Right lobe of liver (tissue), 6 donors: ENCODE measurements around the gene NSDHL. TPM values are rescaled to one million over a fixed set of nuclear protein-coding genes. Genes with fewer than 3 reads are reported as not detected.

Experiments used
- ATAC-seq, 4 donors: fragments of 200-7000 bp; cut with Tn5 transposase; one replicate each; pipeline ENCODE4 v1.9.1; 2020; ENCODE audit warnings: mild to moderate bottlenecking in 4 of 4, moderate library complexity in 4 of 4
- DNase-seq, 3 donors: peaks; one replicate each; pipeline ENCODE4 v3.0.0-alpha.2; 2020
- H3K27ac ChIP-seq, 3 donors: fragments of 200-600 bp; one replicate each; pipeline ENCODE4 v1.8.0; 2022
- H3K27me3 ChIP-seq, 2 donors: fragments of 200-600 bp; one replicate each; pipeline ENCODE4 v1.8.0; 2022
- H3K36me3 ChIP-seq, 4 donors: fragments of 200-600 bp; sonication (generic) in 1 of 4; one replicate each; pipeline versions ENCODE4 v1.5.1 to v1.8.0; 2017 to 2022; ENCODE audit warnings: control low read depth in 1 of 4
- H3K4me1 ChIP-seq, 4 donors: fragments of 200-600 bp; sonication (generic) in 1 of 4; one replicate each; pipeline versions ENCODE4 v1.5.1 to v1.8.0; 2017 to 2022; ENCODE audit warnings: control low read depth in 1 of 4
- H3K4me3 ChIP-seq, 3 donors: fragments of 200-600 bp; one replicate each; pipeline ENCODE4 v1.8.0; 2022
- H3K9me3 ChIP-seq, 4 donors: fragments of 200-600 bp; sonication (generic) in 1 of 4; one replicate each; pipeline versions ENCODE4 v1.5.1 to v1.8.0; 2017 to 2022; ENCODE audit warnings: control low read depth in 1 of 4
- POLR2A ChIP-seq: fragments of 450-650 bp; IDR thresholded peaks from one replicate; pipeline ENCODE4 v1.6.1; 2017; ENCODE audit warnings: antibody characterized with exemption, mild to moderate bottlenecking
- WGBS: methylation state at CpG from one replicate; pipeline ENCODE4 v1.1.6; 2018; ENCODE audit warnings: low coverage, low lambda C conversion rate; ENCODE audit not compliant: insufficient coverage; ENCODE audit errors: missing lambda C conversion rate; 5-methylcytosine and 5-hydroxymethylcytosine counted together
- intact Hi-C, 2 donors: fragments of 100-400 bp; cut with DNase I; formaldehyde crosslinking; loops; one replicate each; pipeline versions ENCODE4 v1.11.2 to v1.14.1; 2022
- total RNA-seq, 6 experiments: library from RNA; depleted of rRNA in 2 of 6; stranded (reverse); fragments of >200 nt in 2 of 6; fragmentation: NEBNext Ultra II Directional in 3 of 6; extraction: Animal tissue kit (Norgen Biotek cat#: 25700) in 3 of 6; gene quantifications; one replicate each; pipeline versions ENCODE4 v1.1.0 to v1.2.4, GENCODE V29; 2016 to 2023
- TF ChIP-seq, protein P1 (sequence below), 4 donors: fragments of 200-600 bp in 3 of 4; fragments of 450-650 bp in 1 of 4; IDR thresholded peaks; one replicate each; pipeline versions ENCODE4 v1.5.1 to v1.8.0; 2016 to 2022; ENCODE audit warnings: antibody characterized with exemption in 4 of 4, mild to moderate bottlenecking in 2 of 4
- donor health status: DM: no; HTN: yes; CAD: no.
- donor health status: DM: no; HTN: no; CAD: no.
- donor health status: DM: no; HTN: no; CAD: no.
- donor health status: DM: no; HTN: yes; CAD: no.
- donor health status: DM: no; HTN: yes; CAD: no.

NSDHL gene
- total RNA-seq, 6 experiments from 2014 or later, result 16.1 to 38.2 (median 20.9) TPM

DNA sequence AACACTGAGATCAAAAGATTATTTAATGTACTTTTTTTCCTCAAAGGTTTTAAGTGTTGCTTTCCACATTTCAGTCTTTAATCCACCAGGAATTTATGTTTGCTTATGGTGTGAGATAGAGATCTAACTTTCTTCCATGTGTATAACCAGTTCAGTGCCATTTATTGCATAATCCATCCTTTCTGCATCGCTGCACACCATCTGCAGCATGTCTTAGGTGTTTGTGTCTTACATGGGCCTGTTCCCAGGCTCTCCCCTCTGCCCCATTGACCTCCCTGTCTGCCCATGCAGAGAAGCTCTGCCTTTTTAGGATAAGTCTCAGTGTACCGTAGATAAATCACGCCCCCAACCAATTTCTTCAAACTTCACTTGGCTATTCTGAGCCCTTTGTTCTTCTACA, 30.3 kb downstream of the NSDHL start:
- Histone ChIP-seq H3K4me3 (no peak overlapping the region), H3K36me3 (peaks cover 0 to 37% (median 2%) of the 10 kb centered on the region in 4 donors), H3K27ac (no peak overlapping the region), H3K4me1 (no peaks in the 10 kb centered on the region), H3K9me3 (no peaks in the 10 kb centered on the region), H3K27me3 (no peaks in the 10 kb centered on the region)
- DNase-seq, result no peak
- WGBS, result 75% methylated on average over 3 of the region's 3 CpGs
- intact Hi-C loops, result no loop called here
- no peak for ATAC-seq
- no peak for TF ChIP-seq POLR2A
- TF ChIP-seq, protein P1, sequence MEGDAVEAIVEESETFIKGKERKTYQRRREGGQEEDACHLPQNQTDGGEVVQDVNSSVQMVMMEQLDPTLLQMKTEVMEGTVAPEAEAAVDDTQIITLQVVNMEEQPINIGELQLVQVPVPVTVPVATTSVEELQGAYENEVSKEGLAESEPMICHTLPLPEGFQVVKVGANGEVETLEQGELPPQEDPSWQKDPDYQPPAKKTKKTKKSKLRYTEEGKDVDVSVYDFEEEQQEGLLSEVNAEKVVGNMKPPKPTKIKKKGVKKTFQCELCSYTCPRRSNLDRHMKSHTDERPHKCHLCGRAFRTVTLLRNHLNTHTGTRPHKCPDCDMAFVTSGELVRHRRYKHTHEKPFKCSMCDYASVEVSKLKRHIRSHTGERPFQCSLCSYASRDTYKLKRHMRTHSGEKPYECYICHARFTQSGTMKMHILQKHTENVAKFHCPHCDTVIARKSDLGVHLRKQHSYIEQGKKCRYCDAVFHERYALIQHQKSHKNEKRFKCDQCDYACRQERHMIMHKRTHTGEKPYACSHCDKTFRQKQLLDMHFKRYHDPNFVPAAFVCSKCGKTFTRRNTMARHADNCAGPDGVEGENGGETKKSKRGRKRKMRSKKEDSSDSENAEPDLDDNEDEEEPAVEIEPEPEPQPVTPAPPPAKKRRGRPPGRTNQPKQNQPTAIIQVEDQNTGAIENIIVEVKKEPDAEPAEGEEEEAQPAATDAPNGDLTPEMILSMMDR (IDR thresholded peaks at IDR 0.05), result no peak

DNA sequence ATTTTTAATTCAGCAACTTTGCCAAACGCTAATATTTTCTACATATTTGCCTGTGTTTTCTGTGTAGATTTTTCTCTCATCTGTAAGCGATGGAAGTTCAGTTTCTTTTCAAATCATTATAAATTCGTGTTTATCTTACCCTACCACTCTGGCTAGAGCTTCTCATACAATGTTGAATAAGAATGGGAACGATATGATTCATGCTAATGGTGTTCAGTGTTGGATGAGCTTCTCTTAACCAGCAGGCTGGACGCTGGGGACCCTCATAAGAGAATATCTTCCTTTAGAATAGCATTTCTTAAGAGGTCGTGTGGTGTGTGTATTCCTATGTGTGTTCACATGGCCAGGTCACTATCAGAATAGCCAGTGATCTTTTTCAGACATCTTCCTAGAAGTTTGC, 31.0 kb downstream of the NSDHL start:
- no peak overlapping the region for H3K27ac ChIP-seq
- H3K36me3 ChIP-seq, result peaks cover 0 to 40% (median 2%) of the 10 kb centered on the region in 4 donors
- ATAC-seq (no peak), DNase-seq (no peak)
- intact Hi-C loops, result no loop called here
- no peaks in the 10 kb centered on the region for H3K27me3 ChIP-seq
- H3K4me1 ChIP-seq, result no peaks in the 10 kb centered on the region
- TF ChIP-seq, protein P1 (IDR thresholded peaks at IDR 0.05), result no peak
- no peak for TF ChIP-seq POLR2A
- H3K9me3 ChIP-seq, result no peaks in the 10 kb centered on the region
- H3K4me3 ChIP-seq, result no peak overlapping the region
- 59% methylated on average over 6 of the region's 6 CpGs for WGBS

DNA sequence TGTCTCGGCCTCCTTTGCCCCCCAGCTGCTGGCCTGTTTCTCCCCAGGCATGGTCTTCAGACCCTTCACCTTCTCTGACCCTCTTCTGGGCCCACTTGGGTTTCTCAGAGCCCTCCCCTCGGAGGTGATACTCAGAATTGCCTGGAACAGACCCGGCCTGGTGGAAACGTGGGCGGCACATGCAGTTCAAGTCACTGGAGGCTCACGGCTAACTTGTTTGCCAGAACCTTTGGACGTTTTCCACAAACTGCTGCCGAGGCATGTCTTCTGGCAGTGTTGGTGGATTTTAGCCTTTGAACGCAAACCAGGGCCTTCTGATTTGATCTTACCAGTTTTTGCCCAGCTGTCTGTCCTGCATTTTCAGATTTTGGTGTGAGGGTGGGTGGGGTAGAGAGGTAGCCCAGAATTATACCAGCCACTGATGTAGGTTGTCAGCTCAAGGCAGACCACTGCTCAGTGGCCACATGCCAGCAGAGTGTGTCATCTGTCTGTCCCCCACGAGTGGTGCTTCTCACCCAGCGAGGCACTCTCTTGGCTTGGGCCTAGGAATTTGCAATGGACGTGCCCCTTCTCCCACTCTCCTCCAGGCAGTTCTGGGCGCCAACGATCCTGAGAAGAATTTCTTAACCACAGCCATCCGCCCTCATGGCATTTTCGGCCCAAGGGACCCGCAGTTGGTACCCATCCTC, 34.5 kb downstream of the NSDHL start:
- Histone ChIP-seq H3K9me3 (no peaks in the 10 kb centered on the region), H3K27me3 (no peaks in the 10 kb centered on the region), H3K4me3 (no peak overlapping the region), H3K36me3 (peaks cover 0 to 43% (median 0%) of the 10 kb centered on the region in 4 donors), H3K27ac (no peak overlapping the region), H3K4me1 (no peaks in the 10 kb centered on the region)
- intact Hi-C loops, result no loop called here
- TF ChIP-seq POLR2A, result no peak
- TF ChIP-seq, protein P1 (IDR thresholded peaks at IDR 0.05), result no peak
- DNase-seq, result no peak
- peak in 1 of 4 donors; percentile 39 for ATAC-seq
- 80% methylated on average over 3 of the region's 17 CpGs for WGBS

DNA sequence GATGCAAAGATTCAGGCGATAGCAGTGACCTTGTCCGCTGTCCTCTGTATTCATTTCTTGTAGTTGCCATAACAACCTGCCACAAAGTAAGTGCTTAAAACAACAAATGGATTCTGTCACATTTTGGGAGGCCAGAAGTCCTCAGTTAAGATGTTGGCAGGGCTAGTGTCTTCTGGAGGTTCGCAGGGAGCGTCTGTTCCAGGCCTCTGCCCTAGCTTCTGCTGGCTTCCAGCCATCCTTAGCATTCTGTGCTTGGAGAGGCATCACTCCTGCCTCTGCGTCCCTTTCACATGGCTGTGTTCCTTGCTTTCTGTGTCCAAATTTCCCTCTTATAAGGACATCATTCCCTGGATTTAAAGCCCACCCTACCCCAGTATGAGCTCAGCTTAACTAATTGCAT, 35.5 kb downstream of the NSDHL start:
- TF ChIP-seq POLR2A, result no peak
- TF ChIP-seq, protein P1 (IDR thresholded peaks at IDR 0.05), result no peak
- DNase-seq, result no peak
- peaks cover 0 to 40% (median 0%) of the 10 kb centered on the region in 4 donors for H3K36me3 ChIP-seq

More for the DNA sequence above, 35.5 kb downstream of the NSDHL start:
- H3K4me1 ChIP-seq, result no peaks in the 10 kb centered on the region
- no peak for ATAC-seq
- H3K4me3 ChIP-seq, result no peak overlapping the region
- H3K27ac ChIP-seq, result no peak overlapping the region
- WGBS, result 60% methylated on average over 2 of the region's 5 CpGs
- no peaks in the 10 kb centered on the region for H3K27me3 ChIP-seq
- intact Hi-C loops, result no loop called here
- no peaks in the 10 kb centered on the region for H3K9me3 ChIP-seq
